ENCODE data around the gene RAB29. TPM values are rescaled to one million over a fixed set of nuclear protein-coding genes. Genes with fewer than 3 reads are reported as not detected.
"Not testable (repeated sequence)": the region's sequence is repeated elsewhere in the genome, so short reads cannot be mapped to it uniquely, and the experiment has no call there.

RAB29 gene, protein sequence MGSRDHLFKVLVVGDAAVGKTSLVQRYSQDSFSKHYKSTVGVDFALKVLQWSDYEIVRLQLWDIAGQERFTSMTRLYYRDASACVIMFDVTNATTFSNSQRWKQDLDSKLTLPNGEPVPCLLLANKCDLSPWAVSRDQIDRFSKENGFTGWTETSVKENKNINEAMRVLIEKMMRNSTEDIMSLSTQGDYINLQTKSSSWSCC
- total RNA-seq = 10 to 100 TPM; 17.0 to 74.8 (median 43.4) TPM

DNA sequence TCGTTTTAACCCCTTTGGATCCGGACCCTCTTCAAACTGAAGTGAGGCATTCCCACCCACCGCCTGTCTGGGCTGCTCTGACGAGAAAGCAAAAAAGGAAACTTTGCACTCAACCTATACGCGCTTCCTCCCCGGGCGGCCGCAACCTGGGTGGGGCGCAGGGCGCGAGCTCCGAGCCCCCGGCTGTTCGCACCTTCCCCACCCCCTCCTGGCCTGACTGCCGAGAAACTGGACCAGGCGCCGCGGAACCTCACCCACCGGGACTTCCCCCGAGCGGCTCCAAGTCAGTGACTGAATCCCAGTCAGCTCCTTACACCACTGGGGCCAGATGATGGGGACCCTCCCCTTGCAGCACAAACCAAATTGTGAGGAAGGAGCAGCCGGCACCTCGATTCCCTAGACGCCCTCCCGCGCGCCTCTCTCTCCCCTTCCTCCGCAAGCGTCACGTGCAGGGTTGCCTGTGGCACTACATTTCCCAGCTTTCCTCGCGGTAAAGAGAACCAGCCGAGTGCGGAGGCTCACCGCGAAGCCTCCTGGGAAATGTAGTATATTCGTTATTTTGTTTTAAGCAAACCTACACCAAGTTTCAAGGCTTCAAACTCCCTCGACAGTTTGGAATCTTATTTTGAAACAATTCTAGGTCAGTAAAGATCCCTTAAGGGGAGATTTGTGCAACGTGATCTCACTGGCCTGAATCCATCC lies at the start of gene RAB29:
Gene RAB29, minus strand, starts transcription at position 468 of the 702 bp plus-strand sequence. CDS start 526 bp downstream, outside the sequence.
- H3K4me1 ChIP-seq = peaks cover 0 to 22% (median 5%) of the 10 kb centered on the region in 3 donors
- H3K36me3 ChIP-seq = peaks cover 0 to 3% of the 10 kb centered on the region in 2 donors
- TF ChIP-seq POLR2A (IDR thresholded peaks at IDR 0.05) = no peak
- TF ChIP-seq POLR2AphosphoS5 (IDR thresholded peaks at IDR 0.05) = peak; percentile 30
- peak within 1 kb of the TSS; percentile 11 to 85 (median 74) for H3K27ac ChIP-seq
- 0% methylated on average over 7 to 9 of the region's 40 CpGs for WGBS, 2 donors (ENCODE audit: low coverage in 1 of 2)
- no peaks in the 10 kb centered on the region for H3K9me3 ChIP-seq
- H3K27me3 ChIP-seq = no peaks in the 10 kb centered on the region
- peak within 1 kb of the TSS; percentile 70 to 90 for H3K4me3 ChIP-seq
- ATAC-seq = peak; percentile 94

DNA sequence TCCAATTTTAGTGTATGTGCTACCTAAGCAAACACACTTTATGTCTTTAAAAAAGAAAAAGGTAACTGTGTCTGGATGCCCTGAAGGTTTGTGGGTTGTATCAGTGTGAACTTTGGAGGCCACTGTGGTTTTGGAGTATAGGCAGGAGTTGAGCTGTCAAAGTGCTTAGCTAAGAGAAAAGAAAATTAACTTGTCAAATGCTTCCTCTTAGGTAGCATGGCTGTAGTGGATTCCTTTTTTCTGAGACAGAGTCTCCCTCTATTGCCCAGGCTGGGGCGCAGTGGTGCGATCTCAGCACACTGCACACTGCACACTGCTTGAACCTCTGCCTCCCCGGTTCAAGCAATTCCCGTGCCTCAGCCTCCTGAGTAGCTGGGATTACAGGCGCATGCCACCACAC lies 48.9 kb upstream of the RAB29 start:
- Histone ChIP-seq H3K27me3 (no peaks in the 10 kb centered on the region), H3K4me1 (no peaks in the 10 kb centered on the region), H3K4me3 (no peak overlapping the region), H3K27ac (no peak overlapping the region), H3K36me3 (no peaks in the 10 kb centered on the region), H3K9me3 (no peaks in the 10 kb centered on the region)
- WGBS, 2 donors (ENCODE audit: low coverage in 1 of 2) = 89 to 96% methylated on average over 3 to 5 of the region's 5 CpGs
- TF ChIP-seq, protein P1, sequence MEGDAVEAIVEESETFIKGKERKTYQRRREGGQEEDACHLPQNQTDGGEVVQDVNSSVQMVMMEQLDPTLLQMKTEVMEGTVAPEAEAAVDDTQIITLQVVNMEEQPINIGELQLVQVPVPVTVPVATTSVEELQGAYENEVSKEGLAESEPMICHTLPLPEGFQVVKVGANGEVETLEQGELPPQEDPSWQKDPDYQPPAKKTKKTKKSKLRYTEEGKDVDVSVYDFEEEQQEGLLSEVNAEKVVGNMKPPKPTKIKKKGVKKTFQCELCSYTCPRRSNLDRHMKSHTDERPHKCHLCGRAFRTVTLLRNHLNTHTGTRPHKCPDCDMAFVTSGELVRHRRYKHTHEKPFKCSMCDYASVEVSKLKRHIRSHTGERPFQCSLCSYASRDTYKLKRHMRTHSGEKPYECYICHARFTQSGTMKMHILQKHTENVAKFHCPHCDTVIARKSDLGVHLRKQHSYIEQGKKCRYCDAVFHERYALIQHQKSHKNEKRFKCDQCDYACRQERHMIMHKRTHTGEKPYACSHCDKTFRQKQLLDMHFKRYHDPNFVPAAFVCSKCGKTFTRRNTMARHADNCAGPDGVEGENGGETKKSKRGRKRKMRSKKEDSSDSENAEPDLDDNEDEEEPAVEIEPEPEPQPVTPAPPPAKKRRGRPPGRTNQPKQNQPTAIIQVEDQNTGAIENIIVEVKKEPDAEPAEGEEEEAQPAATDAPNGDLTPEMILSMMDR (IDR thresholded peaks at IDR 0.05) = no peak
- TF ChIP-seq POLR2A (IDR thresholded peaks at IDR 0.05) (no peak), EP300 (IDR thresholded peaks at IDR 0.05) (no peak), POLR2AphosphoS5 (IDR thresholded peaks at IDR 0.05) (no peak)
- ATAC-seq = no peak

DNA sequence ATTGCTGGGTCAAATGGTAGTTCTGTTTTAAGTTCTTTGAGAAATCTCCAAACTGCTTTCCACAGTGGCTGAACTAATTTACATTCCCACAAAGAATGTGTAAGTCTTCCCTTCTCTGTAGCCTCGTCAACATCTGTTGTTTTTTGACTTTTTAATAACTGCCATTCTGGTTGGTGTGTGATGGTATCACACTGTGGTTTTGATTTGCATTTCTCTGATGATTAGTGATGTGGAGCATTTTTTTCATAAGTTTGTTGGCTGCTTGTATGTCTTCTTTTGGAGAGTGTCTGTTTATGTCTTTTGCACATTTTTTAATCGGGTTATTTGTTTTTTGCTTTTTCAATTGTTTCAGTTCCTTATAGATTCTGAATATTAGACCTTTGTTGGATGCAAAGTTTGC lies 48.0 kb upstream of the RAB29 start:
- not testable (repeated sequence) for H3K4me1 ChIP-seq, H3K9me3 ChIP-seq, H3K4me3 ChIP-seq, ATAC-seq, H3K27ac ChIP-seq, H3K36me3 ChIP-seq, H3K27me3 ChIP-seq
- WGBS, 2 donors (ENCODE audit: low coverage in 1 of 2) = 86% methylated on average over 1 to 2 of the region's 2 CpGs

DNA sequence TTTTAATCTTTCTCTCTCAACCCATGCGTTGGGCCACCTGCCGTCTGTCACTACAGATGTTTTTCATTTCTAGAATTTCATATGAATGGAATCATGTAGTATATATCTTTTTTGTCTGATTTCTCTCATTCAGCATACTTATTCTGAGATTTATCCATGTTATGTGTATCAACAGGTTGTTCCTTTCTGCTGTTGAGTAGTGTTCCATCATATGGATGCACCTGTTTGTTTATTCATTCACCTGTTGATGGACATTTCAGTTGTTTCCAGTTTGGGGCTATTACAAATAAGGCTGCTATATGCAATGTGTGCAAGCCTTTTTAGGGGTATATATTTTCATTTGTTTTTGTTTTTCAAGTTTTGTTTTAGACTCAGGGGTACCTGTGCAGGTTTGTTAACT lies 47.1 kb upstream of the RAB29 start:
- 81 to 91% methylated on average over 2 of the region's 2 CpGs for WGBS, 2 donors (ENCODE audit: low coverage in 1 of 2)
- Histone ChIP-seq H3K27me3 (no peaks in the 10 kb centered on the region), H3K4me1 (no peaks in the 10 kb centered on the region), H3K27ac (no peak overlapping the region), H3K4me3 (no peak overlapping the region), H3K9me3 (no peaks in the 10 kb centered on the region), H3K36me3 (no peaks in the 10 kb centered on the region)
- ATAC-seq = no peak
- TF ChIP-seq, protein P1 (IDR thresholded peaks at IDR 0.05) = no peak
- TF ChIP-seq POLR2AphosphoS5 (IDR thresholded peaks at IDR 0.05) = no peak
- TF ChIP-seq POLR2A (IDR thresholded peaks at IDR 0.05) = no peak
- no peak for TF ChIP-seq EP300 (IDR thresholded peaks at IDR 0.05)

DNA sequence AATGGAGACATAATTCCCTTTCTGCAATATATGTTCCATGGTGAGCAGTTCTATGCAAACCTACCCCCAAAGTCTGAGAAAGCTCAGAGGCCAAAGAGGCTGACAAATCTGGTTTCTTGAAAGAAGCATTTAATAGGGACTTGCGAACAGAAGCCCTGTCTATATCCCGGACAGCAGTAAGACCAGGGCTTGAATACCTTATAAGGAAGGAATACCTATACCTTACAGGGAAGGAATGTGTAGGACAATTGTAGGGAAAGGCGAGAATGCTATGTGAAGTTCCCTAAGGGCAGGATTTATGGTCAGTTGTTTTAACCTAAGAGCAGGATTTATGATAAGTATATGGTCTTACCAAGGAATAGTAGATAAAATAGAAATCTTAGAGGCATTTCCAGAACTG lies 42.7 kb upstream of the RAB29 start:
- Histone ChIP-seq H3K27me3 (no peaks in the 10 kb centered on the region), H3K36me3 (no peaks in the 10 kb centered on the region), H3K4me1 (peaks cover 0 to 13% (median 5%) of the 10 kb centered on the region in 3 donors), H3K4me3 (no peak overlapping the region), H3K27ac (no peak overlapping the region), H3K9me3 (no peaks in the 10 kb centered on the region)
- TF ChIP-seq POLR2A (IDR thresholded peaks at IDR 0.05) = no peak
- TF ChIP-seq, protein P1 (IDR thresholded peaks at IDR 0.05) = no peak
- no peak for ATAC-seq
- WGBS, 2 donors (ENCODE audit: low coverage in 1 of 2) = 94% methylated on average over 3 of the region's 3 CpGs

DNA sequence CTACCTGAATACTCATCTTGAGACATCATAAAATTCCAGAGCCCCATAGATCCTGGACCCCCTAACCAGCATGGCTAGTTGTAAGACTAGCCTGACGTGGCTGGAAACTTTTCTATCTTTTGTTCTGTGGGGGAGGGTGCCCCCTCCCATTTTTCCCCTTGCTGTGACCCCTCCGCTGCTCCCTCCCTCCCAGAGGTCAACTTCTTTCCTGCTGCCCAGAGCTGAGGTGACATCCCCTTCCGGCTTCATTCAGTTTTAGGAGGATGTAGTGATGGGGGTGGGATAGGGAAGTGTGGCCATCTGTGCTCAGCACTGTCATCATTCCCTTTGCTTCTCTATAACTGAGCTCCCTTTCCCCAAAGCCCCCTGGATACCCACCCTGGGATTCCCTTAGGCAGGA lies 42.1 kb upstream of the RAB29 start:
- ATAC-seq = no peak
- TF ChIP-seq POLR2A (IDR thresholded peaks at IDR 0.05) = no peak
- TF ChIP-seq EP300 (IDR thresholded peaks at IDR 0.05) = no peak
- TF ChIP-seq, protein P1 (IDR thresholded peaks at IDR 0.05) = no peak
- no peak for TF ChIP-seq POLR2AphosphoS5 (IDR thresholded peaks at IDR 0.05)
- no peaks in the 10 kb centered on the region for H3K36me3 ChIP-seq
- 81% methylated on average over 3 of the region's 3 CpGs; no CpG with 5 or more reads in 1 of the 2 donors for WGBS, 2 donors (ENCODE audit: low coverage in 1 of 2)
- H3K9me3 ChIP-seq = no peaks in the 10 kb centered on the region
- no peak overlapping the region for H3K4me3 ChIP-seq
- H3K27me3 ChIP-seq = no peaks in the 10 kb centered on the region
- H3K27ac ChIP-seq = no peak overlapping the region
- peaks cover 0 to 13% (median 5%) of the 10 kb centered on the region in 3 donors for H3K4me1 ChIP-seq

Measured in gastroesophageal sphincter (tissue), 4 donors.